Amniotic stem cell (primary cell): Measurements from ENCODE around the gene HPN.
"Not testable (repeated sequence)": the region's sequence is repeated elsewhere in the genome, so short reads cannot be mapped to it uniquely, and the experiment has no call there.

ENCODE experiments used
- DNase-seq: peaks from one replicate; lab custom pipeline; 2025; lab: John Stamatoyannopoulos, UW

HPN gene

GRCh38 chr19:35084509-35084762 is 42.9 kb downstream of the HPN start:
- DNase-seq: no peak

GRCh38 chr19:35085947-35086346 is 44.4 kb downstream of the HPN start:
- no peak for DNase-seq

GRCh38 chr19:35086455-35086854 is 44.9 kb downstream of the HPN start:
- DNase-seq: no peak

GRCh38 chr19:35087393-35087792 is 45.9 kb downstream of the HPN start:
- no peak for DNase-seq

GRCh38 chr19:35088131-35088913 is 46.8 kb downstream of the HPN start:
- DNase-seq: peak; percentile 53

- DNase-seq: no peak
Measured at GRCh38 chr19:35089554-35089953, 48.0 kb downstream of the HPN start.

GRCh38 chr19:35090160-35090505 is 48.6 kb downstream of the HPN start:
- no peak for DNase-seq

GRCh38 chr19:35090506-35091214 is 49.1 kb downstream of the HPN start:
- no peak for DNase-seq

GRCh38 chr19:35093430-35093829 is 51.9 kb downstream of the HPN start:
- DNase-seq: no peak

GRCh38 chr19:35093941-35094647 is 52.6 kb downstream of the HPN start:
- no peak for DNase-seq

- DNase-seq: no peak
Measured at GRCh38 chr19:35094656-35095055, 53.1 kb downstream of the HPN start.

GRCh38 chr19:35095667-35096368 is 54.3 kb downstream of the HPN start:
- DNase-seq: no peak

GRCh38 chr19:35098413-35099049 is 57.0 kb downstream of the HPN start:
- DNase-seq: no peak

GRCh38 chr19:35099155-35099896 is 57.8 kb downstream of the HPN start:
- DNase-seq: no peak

- DNase-seq: no peak
Measured at GRCh38 chr19:35099897-35100275, 58.4 kb downstream of the HPN start.

GRCh38 chr19:35100588-35101533 is 59.3 kb downstream of the HPN start:
- no peak for DNase-seq

GRCh38 chr19:35101949-35102348 is 60.4 kb downstream of the HPN start:
- not testable (repeated sequence) for DNase-seq

- DNase-seq: not testable (repeated sequence)
Measured at GRCh38 chr19:35103614-35104013, 62.1 kb downstream of the HPN start.

- no peak for DNase-seq
Measured at GRCh38 chr19:35104361-35104760, 62.8 kb downstream of the HPN start.

- DNase-seq: no peak
Measured at GRCh38 chr19:35105047-35105410, 63.5 kb downstream of the HPN start.
